Prostate gland (tissue), 2 donors: ENCODE data around the gene RGCC. TPM values are rescaled to one million over a fixed set of nuclear protein-coding genes. Genes with fewer than 3 reads are reported as not detected.

ENCODE experiments used
- DNase-seq: peaks from one replicate; pipeline ENCODE4 v3.0.0-alpha.2; 2019; ENCODE audit warnings: low spot score
- H3K27ac ChIP-seq, 2 donors: fragments of 200-600 bp; sonication (generic); 2 replicates each; pipeline ENCODE4 v1.5.1; 2017 to 2019
- H3K27me3 ChIP-seq: fragments of 200-600 bp; sonication (generic); replicated peaks from 2 replicates; pipeline ENCODE4 v1.5.1; 2019; ENCODE audit not compliant: insufficient read depth
- H3K36me3 ChIP-seq, 2 donors: fragments of 200-600 bp; sonication (generic); 1 replicate in 1 of 2; 2 replicates in 1 of 2; pipeline versions ENCODE4 v1.5.1 to v1.8.1; 2017 to 2019
- H3K4me1 ChIP-seq: fragments of 200-600 bp; sonication (generic); replicated peaks from 2 replicates; pipeline ENCODE4 v1.5.1; 2019
- H3K4me3 ChIP-seq, 2 donors: fragments of 200-600 bp; sonication (generic); 2 replicates each; pipeline ENCODE4 v1.5.1; 2017 to 2019
- H3K9me3 ChIP-seq: fragments of 200-600 bp; sonication (generic); 2 replicates; pipeline ENCODE4 v1.5.1; 2017
- CTCF ChIP-seq, 4 experiments: fragments of 200-600 bp in 2 of 4; fragments of 450-650 bp in 2 of 4; sonication (generic) in 2 of 4; IDR thresholded peaks; 1 replicate in 3 of 4; 2 replicates in 1 of 4; pipeline ENCODE4 v1.5.1; 2016 to 2019; ENCODE audit warnings: antibody characterized with exemption in 4 of 4, mild to moderate bottlenecking in 2 of 4, moderate library complexity in 2 of 4
- POLR2A ChIP-seq: fragments of 450-650 bp; IDR thresholded peaks from one replicate; pipeline ENCODE4 v1.6.1; 2016; ENCODE audit warnings: antibody characterized with exemption, mild to moderate bottlenecking
- POLR2AphosphoS5 ChIP-seq: sonication (generic); formaldehyde crosslinking; IDR thresholded peaks from one replicate; pipeline ENCODE4 v1.6.1; 2017; ENCODE audit warnings: antibody characterized with exemption
- WGBS: methylation state at CpG from one replicate; pipeline ENCODE4 v1.1.5; 2018; 5-methylcytosine and 5-hydroxymethylcytosine counted together
- intact Hi-C: fragments of 100-400 bp; cut with DNase I; formaldehyde crosslinking; loops from one replicate; pipeline ENCODE4 v1.14.2; 2022
- total RNA-seq, 2 donors: library from RNA; depleted of rRNA; stranded (reverse); fragments of >200 nt; gene quantifications; one replicate each; pipeline ENCODE4 v1.1.0, GENCODE V29; 2016

RGCC gene
- total RNA-seq, 2 donors from 2014 or later, result 87.0 to 140 TPM

GRCh38 chr13:41465241-41465847 is 8.0 kb downstream of the RGCC start:
- H3K36me3 ChIP-seq, result peaks cover 0 to 5% of the 10 kb centered on the region in 2 donors
- H3K4me1 ChIP-seq, result no peaks in the 10 kb centered on the region
- 88% methylated on average over 4 of the region's 4 CpGs for WGBS
- no peak for DNase-seq
- H3K27ac ChIP-seq, result peak overlapping the region; percentile 5 to 13
- H3K4me3 ChIP-seq, result no peak overlapping the region
- TF ChIP-seq POLR2A, result no peak
- no peaks in the 10 kb centered on the region for H3K9me3 ChIP-seq
- H3K27me3 ChIP-seq, result no peaks in the 10 kb centered on the region
- intact Hi-C loops, result no loop called here

GRCh38 chr13:41465898-41466320 is 8.6 kb downstream of the RGCC start:
- H3K9me3 ChIP-seq, result no peaks in the 10 kb centered on the region
- 94% methylated on average over 1 of the region's 1 CpG for WGBS
- no peak overlapping the region for H3K4me3 ChIP-seq
- no peak for DNase-seq
- H3K36me3 ChIP-seq, result peaks cover 0 to 5% of the 10 kb centered on the region in 2 donors
- intact Hi-C loops, result no loop called here
- H3K4me1 ChIP-seq, result no peaks in the 10 kb centered on the region
- peak overlapping the region in 1 of 2 donors; percentile 5 for H3K27ac ChIP-seq
- H3K27me3 ChIP-seq, result no peaks in the 10 kb centered on the region
- TF ChIP-seq POLR2AphosphoS5 (no peak), POLR2A (no peak), CTCF (IDR thresholded peaks at IDR 0.05) (no peak)

DNA sequence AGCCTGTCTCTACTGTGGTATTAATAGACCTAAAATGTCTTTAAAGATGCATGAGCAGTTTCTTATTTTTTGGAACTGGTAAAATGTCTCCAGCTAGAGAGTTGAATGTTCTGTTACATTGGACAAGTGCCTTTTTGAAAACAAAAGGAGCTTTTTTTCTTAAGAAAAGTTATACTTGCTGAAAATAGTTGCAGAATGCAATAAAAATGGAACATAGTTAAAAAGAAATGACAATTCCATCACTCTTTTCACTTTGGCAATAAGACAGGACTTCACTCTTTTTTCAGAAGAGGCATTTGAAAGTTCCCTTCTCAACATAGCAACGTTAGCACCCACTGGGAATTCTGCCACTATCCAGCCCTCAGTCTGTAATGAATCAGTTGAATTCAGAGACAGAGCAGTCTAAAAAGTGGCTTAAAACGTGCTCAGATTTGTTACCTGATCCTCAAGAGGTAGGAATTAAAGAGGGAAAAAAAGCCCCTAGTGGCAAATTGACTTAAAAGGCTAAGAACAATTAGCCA is 10.1 kb downstream of the RGCC start:
- no peaks in the 10 kb centered on the region for H3K9me3 ChIP-seq
- H3K27me3 ChIP-seq, result no peaks in the 10 kb centered on the region
- no peak overlapping the region for H3K4me3 ChIP-seq
- no peak overlapping the region for H3K27ac ChIP-seq
- peaks cover 0 to 5% of the 10 kb centered on the region in 2 donors for H3K36me3 ChIP-seq
- DNase-seq, result no peak
- intact Hi-C loops, result no loop called here
- H3K4me1 ChIP-seq, result no peaks in the 10 kb centered on the region
- TF ChIP-seq POLR2AphosphoS5 (no peak), POLR2A (no peak), CTCF (IDR thresholded peaks at IDR 0.05) (no peak)
- 33% methylated on average over 2 of the region's 2 CpGs for WGBS

DNA sequence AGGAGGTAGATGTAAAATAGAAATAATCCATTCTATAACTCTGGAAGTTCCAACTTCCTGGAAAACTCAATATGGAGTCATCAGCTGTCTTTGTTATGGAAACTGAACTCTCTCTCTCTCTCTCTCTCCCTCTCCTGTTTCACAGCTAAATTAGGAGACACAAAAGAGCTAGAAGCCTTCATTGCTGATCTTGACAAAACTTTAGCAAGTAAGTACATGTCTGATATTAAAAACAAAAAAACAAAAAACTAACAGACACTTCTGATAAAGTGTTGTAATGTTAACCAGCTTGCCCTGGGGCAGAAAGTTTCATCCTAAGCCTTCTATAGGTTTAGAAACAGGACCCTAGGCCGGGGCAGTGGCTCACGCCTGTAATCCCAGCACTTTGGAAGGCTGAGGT is 11.3 kb downstream of the RGCC start:
- Histone ChIP-seq H3K36me3 (peaks cover 0 to 5% of the 10 kb centered on the region in 2 donors), H3K4me1 (no peaks in the 10 kb centered on the region), H3K4me3 (no peak overlapping the region), H3K27me3 (no peaks in the 10 kb centered on the region), H3K9me3 (no peaks in the 10 kb centered on the region), H3K27ac (no peak overlapping the region)
- DNase-seq, result no peak
- intact Hi-C loops, result no loop called here
- WGBS, result 95% methylated on average over 2 of the region's 2 CpGs
- no peak for TF ChIP-seq POLR2A
- no peak for TF ChIP-seq POLR2AphosphoS5
- no peak for TF ChIP-seq CTCF (IDR thresholded peaks at IDR 0.05)

DNA sequence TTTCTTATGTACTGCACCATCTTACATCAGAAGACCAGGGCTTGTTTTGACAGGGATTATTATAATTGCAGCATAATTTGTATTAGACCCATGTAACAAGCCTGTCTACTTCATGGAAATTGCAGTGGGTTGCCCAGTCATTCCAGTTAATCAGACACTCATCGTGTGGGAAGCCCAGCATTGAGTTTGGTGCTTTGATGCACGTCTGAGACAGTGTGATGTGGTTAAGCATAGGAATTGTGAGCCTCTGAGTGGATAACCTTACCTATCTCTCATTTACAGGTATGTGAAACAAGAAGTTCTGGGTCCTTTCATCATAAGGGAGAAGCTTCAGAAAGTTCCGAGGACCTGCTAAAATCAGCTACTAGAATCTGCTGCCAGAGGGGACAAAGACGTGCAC is 12.8 kb downstream of the RGCC start:
- WGBS, result 94% methylated on average over 4 of the region's 4 CpGs
- H3K4me3 ChIP-seq, result no peak overlapping the region

More for the DNA sequence above, 12.8 kb downstream of the RGCC start:
- H3K4me1 ChIP-seq, result no peaks in the 10 kb centered on the region
- no peak overlapping the region for H3K27ac ChIP-seq
- no peak for DNase-seq
- H3K36me3 ChIP-seq, result peaks cover 0 to 5% of the 10 kb centered on the region in 2 donors
- TF ChIP-seq CTCF (IDR thresholded peaks at IDR 0.05) (no peak), POLR2AphosphoS5 (no peak), POLR2A (no peak)
- no peaks in the 10 kb centered on the region for H3K9me3 ChIP-seq
- no peaks in the 10 kb centered on the region for H3K27me3 ChIP-seq
- intact Hi-C loops, result no loop called here
